G401.6 (cell line): ENCODE data around the gene PKHD1.
"Not testable (repeated sequence)": the region's sequence is repeated elsewhere in the genome, so short reads cannot be mapped to it uniquely, and the experiment has no call there.

Experiments used
- FAIRE-seq: peaks from 2 replicates; lab custom pipeline; 2012; peaks lifted over from hg19 to GRCh38; lab: Jason Lieb, UNC

The PKHD1 gene

GRCh38 chr6:51854347-51854746 is 233.1 kb downstream of the PKHD1 start:
- FAIRE-seq: no peak

DNA sequence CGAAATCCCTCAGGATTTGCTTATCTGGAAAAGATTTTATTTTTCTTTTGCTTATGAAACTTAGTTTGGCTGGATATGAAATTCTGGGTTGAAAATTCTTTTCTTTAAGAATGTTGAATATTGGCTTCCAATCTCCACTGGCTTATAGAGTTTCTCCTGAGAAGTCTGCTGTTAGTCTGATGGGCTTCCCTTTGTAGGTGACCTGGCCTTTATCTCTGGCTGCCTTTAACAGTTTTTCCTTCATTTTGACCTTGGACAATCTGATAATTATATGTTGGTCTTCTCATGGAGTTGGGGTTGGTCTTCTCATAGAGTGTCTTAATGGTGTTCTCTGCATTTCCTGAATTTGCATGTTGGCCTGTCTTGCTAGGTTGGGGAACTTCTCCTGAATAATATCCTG is 234.3 kb downstream of the PKHD1 start:
- FAIRE-seq: not testable (repeated sequence)

DNA sequence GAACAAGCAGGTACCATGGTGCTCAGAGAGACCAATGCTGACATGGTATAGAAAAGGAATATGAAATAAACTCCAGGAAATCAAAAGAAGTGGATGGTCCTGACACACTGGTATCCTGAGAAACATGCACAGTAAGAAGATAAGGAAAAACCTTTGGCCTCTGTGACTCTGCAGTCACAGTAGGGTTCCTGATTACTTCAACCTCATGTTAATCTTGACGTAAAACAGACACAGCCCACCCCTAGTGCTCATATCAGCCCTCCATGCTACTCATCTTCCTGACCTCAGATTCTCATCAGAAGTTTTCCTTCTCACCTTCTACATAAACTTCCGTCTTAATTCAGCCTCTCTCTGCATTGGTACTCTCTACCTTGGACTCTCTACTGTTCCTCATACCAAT is 240.9 kb downstream of the PKHD1 start:
- no peak for FAIRE-seq

GRCh38 chr6:51844336-51844735 is 243.1 kb downstream of the PKHD1 start:
- no peak for FAIRE-seq

GRCh38 chr6:51843456-51844056 is 243.9 kb downstream of the PKHD1 start:
- FAIRE-seq: no peak

DNA sequence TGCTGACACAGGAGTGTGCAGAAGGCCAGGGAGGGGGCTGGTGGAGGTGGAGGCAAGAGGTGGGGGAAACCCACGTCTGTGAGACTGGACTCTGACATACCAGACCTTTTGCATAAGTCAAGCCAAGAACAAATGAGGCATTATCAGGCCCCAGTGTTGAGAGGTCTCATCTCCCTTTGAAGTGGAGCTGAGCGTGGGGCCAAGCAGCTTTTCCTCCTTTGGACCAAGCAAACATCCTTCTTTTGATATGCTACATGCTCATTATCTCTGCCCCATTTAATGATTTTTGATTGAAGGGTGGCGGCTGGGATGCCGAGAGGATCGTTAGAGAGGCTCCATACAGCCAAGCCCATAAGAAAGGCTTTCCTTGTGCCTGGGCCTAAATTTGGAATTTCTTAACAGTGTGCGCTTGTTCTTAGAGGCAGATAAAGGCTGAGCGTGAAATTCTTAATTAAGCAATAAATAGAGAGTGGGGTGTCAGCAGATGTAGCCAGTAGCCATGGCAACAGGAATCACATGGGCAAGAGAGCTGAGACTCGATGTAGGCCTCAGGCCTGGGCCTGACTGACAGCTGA is 244.5 kb downstream of the PKHD1 start:
- FAIRE-seq: no peak

DNA sequence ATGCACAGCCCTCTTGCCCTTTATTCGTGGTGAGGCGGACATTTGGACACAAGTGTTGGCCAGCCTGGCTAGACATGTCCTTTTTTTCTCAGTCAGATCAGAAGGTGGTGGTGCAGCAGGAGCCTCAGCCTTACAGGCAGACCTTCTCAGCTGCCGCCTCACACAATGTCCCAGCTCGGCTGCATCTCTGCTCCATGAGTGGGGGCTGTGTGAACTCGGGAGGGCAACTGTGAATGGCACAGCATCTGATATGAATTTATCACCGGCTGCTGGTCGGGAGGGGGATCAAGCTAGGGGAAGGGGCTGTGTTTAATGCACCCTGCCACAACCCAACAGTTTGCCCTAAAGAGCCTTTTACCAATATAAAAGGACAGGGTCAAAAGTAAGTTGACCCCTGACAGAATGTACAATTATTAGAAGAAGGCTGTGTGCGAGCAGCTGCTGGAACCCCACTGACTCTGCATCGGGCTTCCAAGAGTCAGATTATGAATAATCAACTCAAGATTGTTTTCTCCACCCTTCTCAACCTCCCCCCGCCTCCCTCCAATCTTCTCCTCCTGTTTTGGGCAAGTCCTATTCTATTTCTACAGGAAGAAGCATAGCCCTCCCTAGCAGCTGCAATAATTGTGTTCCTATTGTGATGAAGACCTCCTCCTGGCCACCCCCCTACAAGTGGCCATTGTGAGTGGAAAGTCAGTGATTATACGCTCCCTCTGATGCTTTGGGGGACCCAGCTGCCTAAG is 245.2 kb downstream of the PKHD1 start:
- no peak for FAIRE-seq

DNA sequence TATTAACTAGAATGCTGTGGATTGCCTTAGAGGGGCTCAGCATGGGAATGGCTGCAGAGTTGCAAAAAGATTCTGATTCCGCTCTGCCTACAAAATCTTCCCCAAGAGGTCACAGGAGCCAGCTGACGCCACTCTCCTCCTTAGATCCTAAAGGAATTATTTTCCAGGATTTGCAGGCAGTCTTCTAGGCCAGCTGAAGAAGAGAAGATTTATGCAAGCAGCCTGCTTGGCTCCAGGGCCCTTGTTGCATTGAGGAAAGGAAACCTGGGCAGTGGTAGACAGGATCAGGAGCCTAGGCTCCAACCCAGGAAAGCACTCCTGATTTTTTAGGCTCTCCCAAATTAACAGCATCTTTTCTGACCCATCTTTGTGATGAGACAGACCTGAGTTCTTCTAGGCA is 245.8 kb downstream of the PKHD1 start:
- FAIRE-seq: no peak

DNA sequence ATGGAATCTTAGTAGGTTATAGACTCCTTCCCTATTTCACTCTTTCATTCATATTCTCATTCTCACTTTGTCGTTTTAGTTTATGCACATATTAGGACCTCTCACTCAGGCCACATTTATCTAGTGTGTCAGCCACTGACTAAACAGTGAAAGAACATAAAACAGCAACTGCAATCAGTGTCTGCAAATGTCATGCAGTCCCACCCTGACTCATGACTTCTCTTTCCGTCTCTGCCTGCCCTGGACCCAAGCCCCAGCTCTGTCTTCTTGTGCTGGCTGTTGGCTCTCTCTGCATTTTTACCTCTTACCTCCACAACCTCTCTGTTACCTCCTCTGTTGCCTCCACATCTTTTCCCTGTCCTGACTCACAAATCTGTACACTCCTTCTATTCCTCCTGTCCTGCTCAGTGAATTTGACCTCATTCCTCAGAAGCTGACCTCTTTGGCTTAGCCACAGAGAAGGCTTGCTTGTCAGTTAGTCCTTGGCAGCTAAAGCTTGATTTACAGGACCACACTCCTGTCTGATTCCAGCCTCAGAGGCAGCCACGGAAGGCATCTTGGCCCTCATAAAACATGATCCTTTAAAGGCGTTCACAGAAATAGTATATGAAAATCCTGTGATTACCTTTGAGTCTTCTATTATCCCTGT is 247.6 kb downstream of the PKHD1 start:
- FAIRE-seq: no peak

GRCh38 chr6:51830666-51831065 is 256.7 kb downstream of the PKHD1 start:
- FAIRE-seq: no peak

DNA sequence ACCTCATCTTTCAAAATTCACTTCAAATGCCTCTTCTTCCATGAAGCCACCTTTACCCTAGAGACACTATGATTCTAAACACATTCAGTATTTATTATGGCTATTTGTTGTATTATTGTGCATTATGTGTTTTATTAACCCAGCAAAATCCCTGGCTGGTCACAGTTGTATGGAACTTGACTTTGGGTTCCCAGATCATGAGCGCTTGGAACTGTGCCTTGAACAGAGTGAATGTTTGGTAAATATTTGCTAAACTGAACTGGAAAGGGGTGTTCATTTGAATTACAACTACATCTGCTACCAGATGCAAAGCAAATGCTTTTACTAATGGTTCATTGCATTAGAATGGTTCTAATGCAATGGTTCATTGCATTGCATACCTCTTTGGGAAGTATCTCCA is 259.8 kb downstream of the PKHD1 start:
- no peak for FAIRE-seq

GRCh38 chr6:51824940-51825339 is 262.5 kb downstream of the PKHD1 start:
- FAIRE-seq: no peak

DNA sequence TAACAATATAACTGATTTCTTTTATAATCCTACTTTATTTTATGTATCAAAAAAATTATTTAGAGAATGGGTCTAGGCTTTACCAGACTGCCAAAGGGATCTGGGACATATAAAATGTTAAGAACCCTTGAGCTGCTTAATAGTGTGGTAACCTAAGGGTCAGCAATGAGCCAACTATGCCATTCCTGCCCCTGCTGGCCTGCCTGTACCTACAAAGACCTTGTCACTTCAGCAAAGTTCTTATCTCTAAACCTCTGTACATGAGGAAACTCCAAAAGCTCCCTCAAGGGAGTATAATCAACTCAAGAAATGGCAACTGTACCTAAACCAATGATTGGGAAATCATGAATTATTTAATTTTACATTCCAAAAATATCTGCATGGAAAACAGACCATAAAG is 266.9 kb downstream of the PKHD1 start:
- no peak for FAIRE-seq

DNA sequence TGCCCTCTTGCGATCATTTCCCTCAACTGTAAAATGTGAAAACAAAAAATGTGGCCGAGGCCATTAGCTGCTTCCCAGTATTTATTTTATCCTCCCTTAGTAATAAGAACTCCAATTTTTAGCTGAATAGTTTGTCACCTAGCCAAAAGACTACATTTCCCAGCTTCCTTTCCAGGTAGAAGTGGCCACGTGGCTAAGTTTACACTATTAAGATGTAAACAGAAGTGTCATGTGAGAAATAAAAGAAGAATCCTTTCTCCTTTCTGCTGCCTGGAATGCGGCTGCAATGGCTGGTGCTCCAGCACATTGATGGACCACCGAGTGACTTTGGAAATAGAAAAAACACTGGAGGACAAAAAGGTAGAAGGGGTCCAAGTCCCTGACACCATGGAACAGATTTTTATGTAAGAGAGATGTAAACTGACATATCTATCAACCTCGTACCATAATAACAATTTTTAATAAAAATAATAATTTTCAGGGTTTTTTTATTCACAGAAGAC is 268.8 kb downstream of the PKHD1 start:
- FAIRE-seq: no peak

GRCh38 chr6:51817832-51818231 is 269.6 kb downstream of the PKHD1 start:
- no peak for FAIRE-seq

DNA sequence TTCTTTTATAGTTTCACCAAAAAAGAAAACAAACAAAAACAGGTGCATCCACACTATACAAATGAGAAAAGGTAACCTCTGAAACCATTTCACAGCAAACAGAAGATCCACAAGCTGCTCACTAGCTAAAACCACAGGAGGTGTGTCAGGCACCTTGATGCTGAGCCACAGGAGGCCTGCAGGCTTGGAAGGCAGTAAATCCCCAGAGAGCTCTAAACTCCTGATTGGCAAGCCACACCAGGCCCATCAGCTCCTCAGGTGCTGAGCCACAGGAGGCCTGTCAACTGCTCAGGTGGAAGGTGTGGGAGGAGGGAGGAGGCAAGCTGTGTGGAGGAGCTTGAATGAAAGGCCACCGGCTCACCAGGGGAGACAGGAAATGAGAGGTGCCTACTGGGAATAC is 273.0 kb downstream of the PKHD1 start:
- no peak for FAIRE-seq

- FAIRE-seq: no peak
Measured at GRCh38 chr6:51813904-51814303, 273.5 kb downstream of the PKHD1 start.

- FAIRE-seq: no peak
Measured at GRCh38 chr6:51812231-51812630, 275.2 kb downstream of the PKHD1 start.

GRCh38 chr6:51805517-51805916 is 281.9 kb downstream of the PKHD1 start:
- no peak for FAIRE-seq

DNA sequence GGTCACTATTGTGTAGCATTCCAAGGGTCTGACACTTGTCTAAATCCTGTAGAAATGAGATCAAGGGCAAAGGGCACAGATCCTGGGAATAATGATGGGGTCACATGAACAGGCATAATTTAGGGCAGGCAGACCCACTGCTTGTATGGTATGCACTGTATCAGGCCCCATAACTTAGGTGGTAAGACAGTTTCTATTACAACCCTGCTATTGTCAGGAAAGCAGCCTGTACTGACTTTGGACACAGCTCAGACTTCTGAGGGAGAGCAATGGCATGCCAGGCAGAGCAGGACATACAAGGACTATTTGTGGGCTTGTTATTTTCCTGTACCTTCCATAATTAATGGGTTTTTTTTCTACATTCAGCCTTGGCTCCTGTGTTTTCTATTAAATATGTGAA is 286.8 kb downstream of the PKHD1 start:
- FAIRE-seq: no peak

GRCh38 chr6:51793393-51793792 is 294.0 kb downstream of the PKHD1 start:
- no peak for FAIRE-seq

DNA sequence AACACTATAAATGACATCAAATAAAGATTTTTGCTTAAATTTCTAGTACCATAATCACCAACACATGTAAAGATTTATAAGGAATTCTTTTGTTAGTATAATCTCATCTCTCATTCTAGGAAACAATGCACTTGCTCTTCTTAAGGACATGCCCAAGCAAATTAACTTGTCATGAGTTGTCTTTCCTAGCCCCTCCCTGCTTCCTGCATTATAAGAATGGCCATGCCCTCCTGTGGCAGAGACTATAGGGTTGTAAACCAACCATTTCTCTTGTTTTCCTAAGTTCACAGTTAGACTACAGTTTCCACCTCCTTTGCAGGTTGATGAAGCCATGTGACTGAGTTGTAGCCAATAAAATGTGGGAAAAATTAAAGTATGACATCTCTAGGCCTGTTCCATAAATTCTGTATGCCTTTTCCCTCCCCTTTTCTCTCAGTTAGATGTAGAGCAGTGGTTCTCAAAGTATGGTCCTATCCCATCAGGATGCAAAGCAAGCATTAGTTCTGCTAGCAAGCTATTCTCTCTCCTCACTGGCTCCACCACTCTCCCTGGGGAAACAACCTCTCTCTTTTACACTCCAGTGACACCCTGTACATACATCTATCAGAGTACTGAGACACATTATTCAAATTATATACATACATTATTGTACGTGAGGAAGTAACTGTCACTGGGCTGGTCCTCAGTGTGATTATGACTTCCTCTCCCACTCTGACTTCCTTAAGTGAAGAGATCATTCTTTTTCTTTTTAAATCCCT is 295.0 kb downstream of the PKHD1 start:
- FAIRE-seq: no peak
